Measurements from ENCODE around the gene VPS13C.
A peak's percentile ranks its signal among the peaks of the same experiment; 100 is the strongest.

The VPS13C gene

DNA sequence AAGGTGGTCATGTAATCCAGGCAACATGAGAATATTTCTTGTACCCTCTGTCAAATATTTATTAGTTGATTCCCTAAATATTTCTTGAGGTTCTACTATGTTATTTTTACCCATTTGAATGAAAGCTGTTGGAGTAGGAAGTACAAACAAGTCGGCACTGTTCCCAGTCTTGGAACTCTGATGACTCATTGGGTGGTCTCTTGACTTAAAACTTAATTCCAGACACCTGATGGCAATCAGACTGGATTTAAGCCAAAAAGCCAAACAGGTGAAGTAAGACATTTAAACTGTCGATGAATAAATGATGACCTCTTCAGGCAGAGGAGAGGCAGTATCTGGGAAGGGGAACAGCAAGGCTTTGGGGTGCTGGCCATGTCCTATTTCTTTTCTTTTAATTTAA, 29.4 kb upstream of the VPS13C start:
- no peak for TF ChIP-seq ZNF274 (IDR thresholded peaks at IDR 0.05; ENCODE audit: low read depth, low read length)
- H3K4me3 ChIP-seq (ENCODE audit: low read length), result no peak overlapping the region

DNA sequence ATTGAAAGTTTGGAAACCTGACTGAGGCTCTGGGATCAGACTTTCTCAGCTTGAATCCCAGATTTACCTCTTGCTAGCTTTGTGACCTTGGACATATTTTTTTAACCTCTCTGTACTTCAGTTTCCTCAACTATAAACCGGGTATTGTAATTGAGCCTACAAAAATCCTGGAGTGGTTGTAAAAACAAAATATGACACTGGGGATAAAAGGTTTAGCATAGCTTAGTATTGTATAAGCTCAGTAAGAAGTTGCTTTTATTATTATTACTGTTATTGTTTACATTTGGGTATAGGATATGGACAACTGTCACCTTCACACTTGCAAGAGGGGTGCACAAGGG, 28.1 kb upstream of the VPS13C start:
- TF ChIP-seq ZNF274 (IDR thresholded peaks at IDR 0.05; ENCODE audit: low read depth, low read length), result no peak
- no peak overlapping the region for H3K4me3 ChIP-seq (ENCODE audit: low read length)

DNA sequence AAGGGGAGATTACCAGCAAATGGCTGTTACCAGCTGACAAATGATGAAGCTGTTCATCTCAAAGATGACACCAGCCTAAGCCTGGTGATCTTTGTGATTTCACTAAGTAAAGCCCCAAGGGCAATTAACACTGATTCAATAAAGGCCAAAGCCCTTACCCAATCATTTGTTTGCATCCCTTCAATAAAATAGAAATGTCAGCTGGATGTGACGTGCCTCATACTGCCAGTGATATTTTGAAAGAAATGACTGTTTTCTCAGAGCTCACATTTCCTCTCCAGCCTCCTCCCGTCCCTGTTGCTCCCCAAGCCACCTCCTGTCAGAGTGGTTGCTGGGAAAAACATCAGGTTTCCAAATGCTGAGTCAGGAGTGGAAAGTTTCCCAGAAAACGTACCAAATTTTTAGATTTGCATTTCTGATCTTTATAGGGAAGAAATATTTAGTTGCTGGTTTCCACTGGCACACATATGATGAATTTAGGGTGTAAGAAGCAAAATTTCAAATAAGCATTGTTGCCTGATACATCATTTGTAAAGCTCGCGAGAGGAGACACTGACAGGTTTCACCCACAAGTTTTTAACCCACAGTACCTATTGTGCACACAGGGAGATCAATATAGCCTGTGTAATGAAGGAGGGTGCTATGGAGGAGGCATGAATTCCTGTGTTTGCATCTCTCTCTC, 27.6 kb upstream of the VPS13C start:
- no peak overlapping the region for H3K4me3 ChIP-seq (ENCODE audit: low read length)
- no peak for TF ChIP-seq ZNF274 (IDR thresholded peaks at IDR 0.05; ENCODE audit: low read depth, low read length)

DNA sequence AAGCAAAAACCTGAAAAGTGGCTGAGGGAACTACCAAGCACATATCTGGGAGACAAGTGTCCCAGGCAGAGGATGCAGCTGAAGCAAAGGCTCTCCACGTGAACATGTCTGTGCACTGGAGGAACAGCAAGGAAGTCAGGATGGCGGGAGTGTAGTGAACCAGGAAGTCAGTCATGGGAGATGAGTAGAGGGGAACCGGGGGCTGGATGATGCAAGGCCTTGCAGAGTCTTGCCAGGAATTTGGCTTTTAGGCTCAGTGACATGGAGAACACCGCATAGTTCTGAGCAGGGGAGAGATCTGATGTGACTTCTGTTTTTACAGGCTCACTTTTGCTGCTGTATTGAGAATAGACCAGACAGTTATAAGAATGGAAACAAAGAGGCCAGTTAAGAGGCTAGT, 25.5 kb upstream of the VPS13C start:
- no peak overlapping the region for H3K4me3 ChIP-seq (ENCODE audit: low read length)
- TF ChIP-seq ZNF274 (IDR thresholded peaks at IDR 0.05; ENCODE audit: low read depth, low read length), result no peak

DNA sequence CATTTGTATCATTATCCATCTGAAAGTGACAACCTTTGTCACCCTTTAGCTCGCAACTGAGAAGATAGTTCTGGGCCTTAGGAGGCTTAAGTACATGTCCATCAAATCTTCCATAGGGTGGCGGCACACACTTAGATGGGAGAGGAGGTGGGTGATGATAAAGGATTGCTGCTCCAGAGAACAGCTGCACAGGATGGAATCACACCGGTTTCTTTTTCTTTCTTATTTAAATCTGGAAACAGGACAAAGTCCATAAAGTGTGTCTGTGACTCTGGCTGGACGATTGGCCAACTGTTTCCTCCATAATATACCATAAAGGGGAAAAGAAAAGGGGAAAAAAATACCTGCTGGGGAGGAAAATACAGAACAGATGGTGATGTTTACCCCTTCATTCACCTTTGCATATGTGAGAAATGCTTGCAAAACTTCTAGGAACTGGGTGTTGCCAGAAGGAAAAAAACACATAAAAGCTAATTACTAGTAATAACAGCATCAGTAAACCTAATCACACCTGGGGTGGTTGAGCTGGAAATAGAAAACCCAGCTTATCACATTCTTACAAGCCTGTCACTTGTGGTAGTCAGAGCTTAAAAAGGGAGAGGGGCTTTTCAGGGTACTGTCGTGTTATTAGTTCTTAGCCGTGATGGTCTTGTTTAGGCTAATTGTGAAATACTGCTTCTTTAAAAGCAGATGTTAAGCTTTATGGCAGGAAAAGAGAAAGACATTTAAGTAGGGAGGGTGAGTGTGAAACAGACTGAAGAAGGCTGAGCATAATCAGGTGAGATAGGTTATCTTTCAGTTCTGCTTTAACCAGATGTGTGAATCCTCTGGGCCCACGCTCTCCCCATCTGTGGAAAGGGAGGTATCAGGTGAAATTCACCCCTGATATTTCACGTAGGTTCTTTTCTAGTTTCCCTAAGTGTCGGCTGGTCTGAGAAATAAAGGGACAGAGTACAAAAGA, 23.2 kb upstream of the VPS13C start:
- H3K4me3 ChIP-seq (ENCODE audit: low read length), result no peak overlapping the region
- TF ChIP-seq ZNF274 (IDR thresholded peaks at IDR 0.05; ENCODE audit: low read depth, low read length), result no peak

DNA sequence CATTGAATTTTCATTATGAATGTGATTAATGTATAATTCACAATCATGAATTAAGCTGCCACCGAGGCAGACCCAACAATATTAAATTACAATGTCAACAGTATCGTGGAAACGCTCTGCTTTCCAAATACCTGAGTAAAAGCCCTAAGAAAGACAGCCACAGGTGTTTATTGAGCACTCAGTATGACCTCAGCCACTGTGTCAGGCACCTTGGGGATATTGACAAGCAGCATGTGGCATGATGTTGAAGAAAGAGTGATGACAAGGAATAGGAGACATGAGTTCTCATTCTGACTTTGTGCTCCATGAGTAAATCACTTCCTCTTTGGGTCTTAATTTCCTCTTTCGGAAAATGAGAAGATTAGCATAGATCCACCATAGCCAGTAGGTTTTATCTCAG, 19.3 kb upstream of the VPS13C start:
- no peak overlapping the region for H3K4me3 ChIP-seq (ENCODE audit: low read length)
- no peak for TF ChIP-seq ZNF274 (IDR thresholded peaks at IDR 0.05; ENCODE audit: low read depth, low read length)

DNA sequence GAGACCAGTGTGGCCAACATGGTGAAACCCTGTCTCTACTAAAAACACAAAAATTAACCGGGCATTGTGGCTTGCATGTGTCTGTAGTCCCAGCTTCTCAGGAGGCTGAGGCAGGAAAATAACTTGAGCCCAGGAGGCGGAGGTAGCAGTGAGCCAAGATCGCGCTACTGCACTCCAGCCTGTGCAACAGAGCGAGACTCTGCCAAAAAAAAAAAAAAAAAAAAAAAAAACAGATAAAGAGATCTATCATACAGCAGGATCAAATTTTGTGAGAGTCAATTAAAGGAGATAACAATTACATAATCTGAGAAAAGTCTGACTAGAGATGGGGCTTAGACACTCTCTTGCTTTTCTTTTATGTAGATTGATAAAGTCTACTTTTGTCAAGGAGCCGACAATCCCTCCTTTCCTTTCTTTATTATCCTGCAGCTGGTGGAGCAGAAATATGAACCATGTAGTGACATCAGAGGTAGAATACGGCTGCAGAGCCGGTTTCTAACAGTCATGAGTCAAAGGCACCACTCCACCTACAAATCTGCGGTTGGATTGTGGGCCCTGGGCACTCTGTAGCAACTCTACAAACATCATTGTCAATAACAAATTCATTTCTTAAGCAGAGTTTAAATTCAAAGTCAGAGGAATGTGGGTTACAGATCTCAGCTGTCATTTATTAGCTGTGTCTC, 15.5 kb upstream of the VPS13C start:
- no peak overlapping the region for H3K4me3 ChIP-seq (ENCODE audit: low read length)
- TF ChIP-seq ZNF274 (IDR thresholded peaks at IDR 0.05; ENCODE audit: low read depth, low read length), result no peak

DNA sequence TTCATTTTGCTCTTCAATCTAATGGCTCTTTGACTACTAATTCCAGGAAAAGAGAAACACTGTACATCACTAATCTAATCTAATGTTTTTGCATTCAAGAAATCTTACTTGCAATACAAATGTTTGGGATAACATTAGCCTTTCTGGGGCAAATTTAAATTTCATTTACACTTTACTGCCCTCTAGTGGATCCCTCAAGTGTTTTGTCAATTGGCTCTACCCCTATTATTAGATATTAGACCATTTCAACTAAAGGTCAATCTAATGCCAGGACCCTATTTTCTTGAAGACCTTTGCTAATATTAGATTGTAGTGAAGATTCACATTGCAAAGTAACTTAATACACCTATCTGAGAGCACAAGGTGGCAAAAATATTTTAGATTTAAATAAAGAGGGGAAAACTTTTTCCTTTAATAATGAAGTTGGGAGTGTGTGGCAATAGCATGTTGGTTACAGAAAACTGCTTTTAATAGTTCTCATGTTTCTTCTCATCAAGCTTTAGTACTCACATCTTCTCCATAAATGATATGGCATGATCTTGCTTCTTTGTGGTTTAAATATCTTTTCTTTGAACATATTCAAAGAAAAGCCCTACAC, 11.6 kb upstream of the VPS13C start:
- H3K4me3 ChIP-seq (ENCODE audit: low read length), result no peak overlapping the region
- TF ChIP-seq ZNF274 (IDR thresholded peaks at IDR 0.05; ENCODE audit: low read depth, low read length), result no peak

DNA sequence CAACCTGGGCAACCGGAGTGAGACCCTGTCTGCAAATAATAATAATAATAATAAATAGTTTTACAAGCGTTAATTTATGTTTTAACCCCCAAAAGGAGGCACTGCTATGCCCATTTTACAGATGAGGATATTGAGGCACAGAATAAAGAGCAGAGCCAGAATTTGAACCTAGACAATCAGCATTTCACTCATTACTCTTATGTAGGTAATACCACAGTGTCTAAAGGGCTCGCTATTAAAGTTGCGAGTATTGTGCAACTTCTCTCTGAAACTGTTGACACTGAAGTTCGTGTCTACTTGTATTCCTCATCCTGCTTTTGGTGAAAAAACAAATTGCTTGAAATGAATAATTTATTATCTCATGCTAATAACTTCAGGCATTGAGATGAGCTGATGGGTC, 9.3 kb upstream of the VPS13C start:
- H3K4me3 ChIP-seq (ENCODE audit: low read length), result no peak overlapping the region
- TF ChIP-seq ZNF274 (IDR thresholded peaks at IDR 0.05; ENCODE audit: low read depth, low read length), result no peak

DNA sequence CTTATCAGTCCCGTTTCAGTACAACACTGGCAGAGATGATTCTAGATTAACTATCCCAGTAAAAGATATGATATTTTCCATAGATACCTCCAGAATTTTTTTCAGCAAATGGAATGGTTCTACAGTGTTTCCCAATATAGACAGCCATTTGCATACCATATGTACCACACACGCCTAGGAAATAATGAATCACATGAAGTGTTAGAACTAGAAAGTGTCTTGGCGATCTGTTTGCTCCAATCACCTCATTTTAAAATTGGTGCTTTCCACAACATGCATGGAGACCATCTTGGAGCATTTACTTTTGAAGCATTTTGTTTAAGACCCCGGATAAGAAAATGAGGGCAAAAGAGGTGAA, 8.5 kb upstream of the VPS13C start:
- peak overlapping the region; percentile 38; the same call in 1 of the 2 replicates for H3K4me3 ChIP-seq (ENCODE audit: low read length)
- TF ChIP-seq ZNF274 (IDR thresholded peaks at IDR 0.05; ENCODE audit: low read depth, low read length), result no peak

DNA sequence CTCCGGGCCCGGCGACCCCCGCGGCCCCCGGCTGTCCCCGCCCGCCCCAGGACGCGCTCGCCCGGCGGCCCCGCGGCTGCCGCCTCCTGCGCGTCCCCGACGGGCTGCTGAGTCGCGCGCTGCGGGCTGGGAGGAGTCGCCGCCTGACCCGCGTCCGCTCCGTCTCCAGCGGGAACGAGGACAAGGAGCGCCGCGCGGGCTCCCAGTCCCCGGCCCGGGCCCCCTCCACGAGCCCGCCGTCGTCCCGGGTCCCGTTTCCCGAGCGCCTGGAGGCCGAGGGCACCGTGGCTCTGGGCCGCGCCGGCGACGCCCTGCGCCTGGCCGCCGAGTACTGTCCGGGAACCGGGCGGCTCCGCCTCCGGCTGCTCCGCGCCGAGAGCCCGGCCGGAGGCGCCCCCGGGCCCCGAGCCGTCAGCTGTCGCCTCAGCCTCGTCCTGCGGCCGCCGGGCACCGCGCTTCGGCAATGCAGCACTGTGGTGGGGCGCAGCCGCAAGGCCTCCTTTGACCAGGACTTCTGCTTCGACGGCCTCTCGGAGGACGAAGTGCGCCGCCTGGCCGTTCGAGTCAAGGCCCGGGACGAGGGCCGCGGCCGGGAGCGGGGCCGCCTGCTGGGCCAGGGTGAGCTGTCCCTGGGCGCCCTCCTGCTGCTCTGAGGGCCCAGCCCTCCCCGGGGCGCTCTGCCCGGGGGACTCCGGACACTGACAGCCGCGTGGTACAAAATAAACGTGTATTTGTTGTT, 8.0 kb upstream of the VPS13C start:
- no peak for TF ChIP-seq ZNF274 (IDR thresholded peaks at IDR 0.05; ENCODE audit: low read depth, low read length)
- H3K4me3 ChIP-seq (ENCODE audit: low read length), result peak overlapping the region; percentile 38; the same call in 1 of the 2 replicates

DNA sequence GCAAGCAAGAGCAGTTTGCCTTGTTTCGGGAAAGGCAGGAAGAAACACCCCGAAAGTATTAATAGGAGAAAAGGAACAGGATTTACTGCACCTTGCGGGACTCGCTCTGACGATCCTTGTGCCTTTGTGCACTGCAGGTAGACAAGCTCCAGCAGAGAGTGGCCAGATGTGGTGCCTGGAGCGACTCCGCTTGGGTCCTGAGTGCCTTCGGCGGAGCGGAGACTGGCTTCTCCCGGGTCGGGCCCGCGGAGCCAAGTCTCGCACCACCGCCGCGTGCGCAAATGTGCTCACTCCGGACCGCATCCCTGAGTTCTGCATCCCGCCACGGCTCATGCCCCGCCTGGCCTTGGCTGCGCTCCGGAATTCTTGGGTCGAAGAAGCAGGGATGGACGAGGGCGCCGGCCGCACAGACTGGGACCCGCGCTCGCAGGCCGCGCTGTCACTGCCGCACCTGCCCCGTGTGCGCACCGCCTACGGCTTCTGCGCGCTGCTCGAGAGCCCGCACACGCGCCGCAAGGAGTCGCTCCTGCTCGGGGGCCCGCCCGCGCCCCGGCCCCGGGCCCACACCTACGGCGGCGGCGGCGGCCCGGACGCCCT, 7.3 kb upstream of the VPS13C start:
- H3K4me3 ChIP-seq (ENCODE audit: low read length), result peak overlapping the region; percentile 20; the same call in 1 of the 2 replicates
- no peak for TF ChIP-seq ZNF274 (IDR thresholded peaks at IDR 0.05; ENCODE audit: low read depth, low read length)

Measured in GM08714 (cell line).